HTERT RPE-1 (cell line): ENCODE measurements around the gene RDH11.
"Not testable (repeated sequence)": the region's sequence is repeated elsewhere in the genome, so short reads cannot be mapped to it uniquely, and the experiment has no call there.

Experiments
- in situ Hi-C: fragments of 300-500 bp; cut with MboI; formaldehyde crosslinking; loops from 4 replicates; pipeline ENCODE4 v1.14.3; 2020; ENCODE audit warnings: low sequenced_read_pairs

Gene RDH11

DNA sequence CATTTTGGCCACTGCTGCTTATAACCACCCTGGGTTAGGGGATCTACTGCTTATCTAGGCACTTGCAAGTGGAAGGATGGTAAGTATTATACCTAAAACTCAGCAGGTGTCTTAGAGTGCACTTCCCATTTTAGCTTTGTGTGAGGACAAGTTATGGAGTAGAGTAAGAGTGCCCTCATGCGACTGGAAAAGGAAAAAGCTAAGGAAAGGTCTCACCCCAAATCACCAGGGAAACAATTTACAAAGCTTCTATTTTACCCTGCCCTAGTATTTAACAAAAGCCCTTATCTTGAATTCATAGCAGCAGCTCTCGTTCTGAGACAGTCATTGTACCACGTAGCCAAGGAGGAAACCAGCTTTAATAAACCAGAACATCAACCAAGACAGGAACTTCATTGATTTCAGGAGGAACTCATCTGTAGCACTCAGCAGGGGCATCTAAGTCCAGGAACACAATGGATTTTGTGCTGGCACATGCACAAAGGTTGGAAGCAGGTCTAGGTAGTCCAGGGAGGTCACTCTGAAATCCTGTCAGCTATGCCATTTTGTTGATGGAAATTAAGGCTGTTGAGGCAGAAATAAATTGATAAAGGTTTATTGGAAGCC, 9.0 kb upstream of the RDH11 start:
- in situ Hi-C loops, result no loop called here

DNA sequence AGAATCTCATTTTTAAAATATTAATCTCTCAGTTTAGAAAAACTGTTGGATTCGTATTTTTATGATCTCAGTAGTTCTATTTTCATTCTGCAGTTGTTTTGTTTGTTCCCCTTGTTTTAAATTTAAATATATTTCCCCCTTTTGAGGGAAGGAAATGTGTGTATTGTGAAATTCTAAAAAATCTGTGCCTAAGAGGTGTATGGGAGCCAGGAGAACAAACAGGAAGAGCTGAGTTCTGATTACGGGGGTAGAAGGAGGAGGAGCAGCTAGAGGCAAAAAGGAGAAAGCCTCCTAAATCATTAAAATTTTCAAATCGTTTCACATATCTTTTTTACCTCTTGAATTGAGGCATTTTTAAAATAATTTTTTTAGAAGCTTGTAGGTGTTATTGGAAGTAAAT, 8.4 kb upstream of the RDH11 start:
- in situ Hi-C loops, result no loop called here

- in situ Hi-C loops, result not testable (repeated sequence)
These were observed 5.9 kb upstream of the RDH11 start, which contains the start of gene RDH12 for GRCh38 chr14:67701492-67701891. TSS of gene RDH12 (plus strand) at chr14:67701886. CDS start at chr14:67722643, 20,757 bp downstream.

DNA sequence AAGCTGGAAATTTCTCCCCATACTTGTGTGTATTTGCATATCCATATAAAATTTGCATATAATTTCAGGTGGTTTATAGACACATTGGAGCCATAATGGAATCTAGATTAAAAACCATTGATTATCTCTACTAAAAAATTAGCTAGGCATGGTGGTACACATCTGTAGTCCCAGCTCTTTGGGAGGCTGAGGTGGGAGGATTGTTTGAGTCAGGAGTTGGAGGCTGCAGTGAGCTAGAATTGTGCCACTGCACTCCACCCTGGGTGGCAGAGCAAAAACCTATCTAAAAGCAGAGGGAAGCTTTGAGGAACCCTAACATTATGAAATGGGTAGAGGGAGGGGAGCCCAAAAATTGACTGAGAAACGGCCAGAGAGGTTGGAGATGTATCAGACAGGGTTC, 2.6 kb upstream of the RDH11 start:
- in situ Hi-C loops, result no loop called here

DNA sequence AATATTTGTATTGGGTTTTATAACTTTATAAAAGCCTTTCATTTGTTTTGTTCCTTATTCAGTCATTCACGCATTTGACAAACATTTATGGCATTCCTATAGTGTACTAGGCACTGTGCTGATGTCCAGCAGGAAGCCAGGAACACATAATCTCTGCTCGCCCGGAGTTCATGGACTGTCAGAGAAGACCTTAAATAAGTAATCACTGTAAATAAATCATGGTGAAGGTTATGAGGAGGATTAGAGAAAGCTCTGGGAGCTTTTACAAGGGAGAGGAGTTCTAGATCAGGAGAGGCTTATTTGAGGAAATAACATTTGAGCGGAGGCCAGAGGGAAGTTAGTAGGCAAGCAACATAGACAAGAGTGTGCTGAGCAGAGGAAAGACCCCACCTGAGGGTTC, 1.4 kb upstream of the RDH11 start:
- in situ Hi-C loops, result no loop called here

DNA sequence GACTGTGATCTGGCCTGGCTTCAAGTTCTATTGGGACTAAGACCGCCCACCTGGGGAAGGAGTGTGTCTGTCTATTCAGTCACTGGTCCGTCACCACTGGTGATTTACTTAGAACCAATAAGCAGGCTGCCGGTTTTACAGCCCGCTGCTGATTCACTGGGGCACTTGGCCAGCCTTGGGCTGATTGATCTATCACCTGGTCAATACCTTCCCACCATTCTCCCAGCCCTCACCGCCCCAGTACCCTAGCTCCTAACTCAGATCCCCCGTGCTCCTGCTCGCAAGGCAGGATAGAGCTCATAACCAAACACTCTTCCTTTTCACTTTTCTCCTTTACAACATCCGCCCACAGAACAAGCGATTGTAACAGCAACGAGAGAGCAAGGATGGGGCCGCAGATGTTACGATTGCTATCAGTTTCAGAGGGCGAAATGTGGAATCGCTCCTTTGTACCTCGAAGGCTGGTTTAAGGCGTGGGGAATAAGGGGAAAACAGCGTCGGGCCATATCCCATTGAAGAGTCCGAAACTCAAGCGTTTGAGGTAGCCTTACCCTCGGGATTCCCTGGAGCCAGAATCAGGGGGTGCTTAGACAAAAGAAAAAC, 672 bp downstream of the RDH11 start:
- in situ Hi-C loops, result no loop called here

DNA sequence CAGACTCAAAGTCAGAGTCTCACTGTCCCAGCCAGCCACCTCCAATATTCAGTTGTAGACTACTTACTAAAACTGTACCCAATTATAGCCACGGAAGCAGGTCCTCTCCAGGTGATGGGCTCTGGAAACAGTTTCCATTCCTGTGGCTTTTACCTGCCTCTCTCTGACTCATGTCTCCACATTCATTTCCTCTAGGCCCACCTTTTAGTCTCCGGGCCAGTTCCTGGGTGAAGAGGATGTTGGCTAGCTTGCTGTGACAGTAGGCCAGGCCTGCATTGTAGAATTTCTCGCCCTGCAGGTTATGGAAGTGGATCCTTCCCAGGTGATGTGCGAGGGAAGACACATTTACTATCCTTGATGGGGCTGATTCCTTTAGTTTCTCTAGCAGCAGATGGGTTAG, 5.6 kb downstream of the RDH11 start:
- in situ Hi-C loops, result no loop called here

- in situ Hi-C loops, result no loop called here
These were observed 11.7 kb downstream of the RDH11 start for GRCh38 chr14:67683842-67684241.

- in situ Hi-C loops, result no loop called here
These were observed 14.6 kb downstream of the RDH11 start for GRCh38 chr14:67680941-67681340.

DNA sequence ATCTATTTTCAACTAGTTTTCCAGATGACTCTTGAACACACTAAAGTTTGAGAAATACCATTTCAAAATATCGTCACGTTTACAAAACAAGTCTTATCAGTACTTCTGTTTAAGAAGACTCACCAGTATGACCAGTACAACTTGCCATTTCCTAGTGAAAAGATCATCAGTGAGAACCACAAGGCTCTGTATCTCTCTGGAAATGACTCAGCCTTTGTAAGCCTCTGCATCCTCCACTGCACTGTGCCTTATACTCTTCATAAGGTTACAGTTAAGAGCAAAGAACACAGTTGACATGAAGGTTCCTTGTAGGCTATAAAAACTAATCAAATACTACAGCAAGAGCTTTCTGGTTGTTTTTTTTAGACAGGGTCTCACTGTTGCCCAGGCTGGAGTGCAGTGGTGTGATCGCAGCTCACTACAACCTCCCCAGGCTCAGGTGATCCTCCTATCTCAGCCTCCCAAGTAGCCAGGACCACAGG, 15.4 kb downstream of the RDH11 start:
- in situ Hi-C loops, result no loop called here

DNA sequence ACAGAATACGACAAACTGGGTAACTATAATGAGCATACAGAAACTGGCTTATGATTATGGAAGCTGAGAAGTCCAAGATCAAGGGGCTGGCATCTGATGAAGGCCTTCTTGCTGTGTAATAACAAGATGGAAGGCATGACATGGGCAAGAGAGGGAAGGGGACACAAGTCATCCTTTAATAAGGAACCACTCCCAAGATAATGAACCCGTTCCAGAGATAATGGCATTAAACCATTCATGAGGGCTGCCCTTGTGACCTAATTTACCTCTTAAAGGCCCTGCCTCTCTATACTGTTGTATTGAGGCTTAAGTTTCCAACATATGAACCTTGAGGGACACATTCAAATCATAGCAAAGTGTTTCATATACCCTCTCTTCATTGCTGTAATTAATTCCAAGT, 16.6 kb downstream of the RDH11 start:
- in situ Hi-C loops, result no loop called here

DNA sequence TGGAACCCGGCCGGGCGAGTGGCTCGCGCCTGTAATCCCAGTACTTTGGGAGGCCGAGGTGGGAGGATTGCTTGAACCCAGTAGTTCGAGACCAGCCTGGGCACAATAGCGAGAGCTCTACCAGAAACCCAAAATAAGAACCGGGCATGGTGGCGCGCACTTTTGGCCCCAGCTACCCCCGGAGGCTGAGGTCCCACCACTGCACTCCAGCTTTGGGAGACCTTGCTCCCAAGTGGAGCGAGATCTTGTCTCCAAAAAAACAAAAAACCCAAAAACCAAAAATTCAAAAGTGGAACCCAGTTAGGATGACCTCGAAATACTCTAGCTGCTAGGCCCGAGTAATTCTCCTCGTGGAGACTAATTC, 20.4 kb downstream of the RDH11 start:
- in situ Hi-C loops, result no loop called here

DNA sequence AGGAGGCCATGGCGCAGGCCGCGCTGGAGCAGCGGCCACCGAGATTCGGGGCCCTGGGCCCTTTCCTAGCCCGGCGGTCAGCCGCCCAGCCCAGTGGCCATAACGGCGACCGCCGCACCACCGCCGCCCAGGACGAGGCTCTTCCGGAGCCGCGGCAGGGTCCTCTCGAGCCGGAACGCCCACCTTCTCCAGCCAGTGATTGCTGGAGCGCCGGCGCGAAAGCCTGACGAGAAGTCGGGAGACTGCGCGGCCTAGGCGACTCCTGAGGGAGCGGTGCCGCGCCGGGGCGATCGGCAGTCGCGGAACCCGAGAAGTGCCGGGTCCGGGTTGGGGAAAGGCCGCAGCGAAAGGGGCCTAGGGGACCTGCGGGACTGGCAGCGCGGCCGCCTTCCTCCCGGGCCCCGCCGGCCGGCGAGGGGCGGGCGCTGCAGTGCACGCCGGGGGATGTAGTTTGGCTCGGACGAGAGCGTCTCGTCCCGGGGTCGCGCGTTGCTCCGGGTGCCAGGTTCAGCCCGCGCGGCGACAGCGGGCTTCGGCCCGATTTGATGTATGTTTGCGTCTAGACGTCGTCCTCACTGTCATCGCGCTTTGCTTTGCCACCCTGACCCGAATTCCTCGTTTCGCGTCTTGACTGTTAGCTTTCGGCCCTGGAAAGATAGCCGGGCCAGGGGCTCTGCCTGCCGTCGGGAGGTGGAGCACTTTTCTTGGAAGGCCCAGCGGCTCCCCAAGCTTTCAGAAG, 20.9 kb downstream of the RDH11 start, which contains the start of gene VTI1B:
TSS of gene VTI1B (minus strand) at position 153 of the 739 bp plus-strand sequence. CDS start at position 10, 143 bp downstream.
- in situ Hi-C loops, result no loop called here

- in situ Hi-C loops, result no loop called here
These were observed 21.5 kb downstream of the RDH11 start for GRCh38 chr14:67674139-67674479.

- in situ Hi-C loops, result no loop called here
These were observed 22.1 kb downstream of the RDH11 start for GRCh38 chr14:67673451-67673850.

- in situ Hi-C loops, result no loop called here
These were observed 27.0 kb downstream of the RDH11 start for GRCh38 chr14:67668559-67668958.

DNA sequence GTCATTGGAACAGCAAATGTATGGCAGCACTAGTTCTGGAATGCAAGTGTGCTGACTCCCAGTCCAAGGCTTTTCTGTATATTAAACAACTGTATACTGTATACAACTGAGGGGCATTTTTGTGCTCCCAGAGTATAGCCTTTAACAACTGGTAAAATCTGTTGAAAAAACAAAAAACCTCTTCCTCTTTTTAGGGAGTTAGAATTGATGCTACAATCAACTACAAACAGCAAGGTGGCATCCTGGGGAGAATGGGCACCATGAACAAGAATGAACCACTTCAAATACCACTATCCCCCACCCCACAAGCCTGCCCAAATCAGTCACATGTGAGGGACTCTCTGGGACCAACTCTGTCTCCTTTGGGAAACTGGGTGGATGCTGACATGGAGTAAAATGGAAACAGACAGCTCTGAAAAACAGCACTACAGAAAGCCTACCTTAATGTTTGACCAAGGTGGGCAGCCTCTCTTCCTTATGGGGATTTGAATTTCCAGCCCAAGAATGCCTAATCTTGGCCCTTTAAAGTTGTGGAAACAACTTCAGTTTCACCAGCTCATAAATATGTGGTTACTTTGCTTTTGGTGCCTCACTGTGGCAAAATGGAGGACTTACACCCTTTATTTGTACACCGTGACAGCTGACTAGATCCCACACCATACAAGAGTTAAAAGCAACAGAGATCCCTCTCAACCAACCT, 28.7 kb downstream of the RDH11 start:
- in situ Hi-C loops, result no loop called here

- in situ Hi-C loops, result no loop called here
These were observed 29.7 kb downstream of the RDH11 start for GRCh38 chr14:67665868-67666267.

DNA sequence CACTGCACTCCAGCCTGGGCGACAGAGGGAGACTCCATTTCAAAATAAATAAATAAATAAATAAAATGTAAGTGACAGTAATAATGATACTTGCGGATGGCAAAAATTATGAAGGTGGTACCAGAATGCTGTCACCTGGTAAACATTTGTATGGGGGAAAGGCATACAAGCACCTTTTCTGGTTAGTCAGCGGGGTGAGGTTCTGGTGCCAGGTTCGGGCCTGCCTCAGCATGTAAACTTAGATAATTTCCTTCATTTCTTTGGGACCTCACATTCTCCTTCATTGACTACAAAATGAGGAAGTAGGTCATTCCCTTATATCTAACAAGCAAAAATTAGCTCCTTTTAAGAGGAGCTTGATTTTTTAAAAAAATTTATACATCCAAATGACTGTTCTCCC, 31.9 kb downstream of the RDH11 start:
- in situ Hi-C loops, result no loop called here

DNA sequence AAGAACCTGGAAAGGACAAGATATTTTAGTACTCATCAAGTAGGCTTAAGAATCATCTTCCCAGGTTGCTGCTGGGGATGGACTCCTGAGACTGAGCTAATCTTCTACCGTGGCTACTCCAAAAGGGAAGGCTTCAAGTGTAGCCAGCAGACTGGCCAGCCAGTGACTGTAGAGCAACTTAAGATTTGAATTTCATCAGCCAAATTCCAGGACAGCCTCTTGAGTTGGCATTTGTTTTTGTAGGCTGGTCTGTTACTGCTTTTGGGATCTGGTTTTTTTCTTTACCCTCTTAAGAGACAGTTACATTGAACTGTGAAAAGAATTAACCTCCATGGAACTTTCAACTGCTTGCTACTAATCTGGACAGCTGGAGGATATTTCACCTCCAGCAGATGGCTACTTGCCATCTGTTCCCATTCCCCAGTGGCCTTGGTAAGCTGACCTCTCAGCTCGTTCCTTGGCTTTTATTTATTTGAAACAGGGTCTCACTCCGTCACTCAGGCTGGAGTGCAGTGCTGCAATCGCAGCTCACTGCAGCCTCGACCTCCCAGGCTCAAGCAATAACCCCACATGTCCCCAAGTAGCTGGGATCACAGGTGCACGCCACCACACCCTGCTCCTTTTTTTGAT, 41.8 kb downstream of the RDH11 start:
- in situ Hi-C loops, result no loop called here

DNA sequence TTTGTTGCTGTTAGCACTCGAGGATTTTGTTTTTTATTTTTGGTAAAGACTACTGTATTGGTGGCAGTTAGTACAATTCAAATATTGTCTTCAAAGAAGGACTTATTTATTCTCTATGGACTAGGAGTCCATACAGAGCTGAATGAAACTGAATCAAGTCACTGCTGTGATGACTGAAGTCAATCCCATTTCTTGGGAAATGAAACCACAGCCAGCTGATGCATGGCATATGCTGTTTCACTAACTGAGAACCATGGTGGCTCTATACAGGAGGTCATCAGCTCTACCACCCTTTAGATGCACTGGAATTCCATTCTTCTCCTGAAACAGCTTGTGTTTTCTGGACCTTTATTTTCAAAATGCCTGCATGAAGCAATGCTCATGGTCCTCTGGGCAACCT, 43.4 kb downstream of the RDH11 start:
- in situ Hi-C loops, result no loop called here
